Thoracic aorta (tissue), 2 donors: ENCODE data around the gene RPS29. TPM values are rescaled to one million over a fixed set of nuclear protein-coding genes. Genes with fewer than 3 reads are reported as not detected.

ENCODE experiments used
- ATAC-seq: fragments of 150-250 bp; one replicate; pipeline ENCODE4 v1.8.0; 2017; ENCODE audit warnings: low read depth; ENCODE audit not compliant: insufficient number of reproducible peaks, low FRiP score
- DNase-seq: peaks from one replicate; pipeline ENCODE4 v3.0.0-alpha.2; 2020; ENCODE audit warnings: low spot score
- H3K27ac ChIP-seq, 2 donors: fragments of 200-600 bp; sonication (generic); 1 replicate in 1 of 2; 2 replicates in 1 of 2; pipeline ENCODE4 v1.5.1; 2016; ENCODE audit warnings: mild to moderate bottlenecking in 2 of 2, moderate library complexity in 2 of 2
- H3K27me3 ChIP-seq: fragments of 200-600 bp; sonication (generic); replicated peaks from 2 replicates; pipeline ENCODE4 v1.6.0; 2016; ENCODE audit warnings: mild to moderate bottlenecking; ENCODE audit not compliant: insufficient read depth
- H3K36me3 ChIP-seq: fragments of 200-600 bp; sonication (generic); one replicate; pipeline ENCODE4 v1.5.1; 2016
- H3K4me1 ChIP-seq, 2 donors: fragments of 200-600 bp; sonication (generic); 1 replicate in 1 of 2; 2 replicates in 1 of 2; pipeline versions ENCODE4 v1.5.1 to v1.6.0; 2016; ENCODE audit warnings: low read depth in 2 of 2, mild to moderate bottlenecking in 1 of 2; ENCODE audit not compliant: control insufficient read depth in 1 of 2
- H3K4me3 ChIP-seq: fragments of 200-600 bp; sonication (generic); 2 replicates; pipeline ENCODE4 v1.5.1; 2016; ENCODE audit warnings: mild to moderate bottlenecking
- H3K9me3 ChIP-seq: fragments of 200-600 bp; sonication (generic); 2 replicates; pipeline ENCODE4 v1.5.1; 2016
- total RNA-seq, 2 donors: library from RNA; depleted of rRNA; stranded (reverse); fragments of >200 nt; gene quantifications; one replicate each; pipeline versions ENCODE4 v1.1.0 to v1.2.3, GENCODE V29; 2016
- TF ChIP-seq, protein P1 (sequence below): fragments of 200-600 bp; sonication (generic); IDR thresholded peaks from one replicate; pipeline ENCODE4 v1.5.1; 2019; ENCODE audit warnings: antibody characterized with exemption

The RPS29 gene
- total RNA-seq, 2 donors from 2014 or later, result 2,433 to 4,116 TPM

GRCh38 chr14:49546766-49547165, 39.4 kb downstream of the RPS29 start:
- no peak overlapping the region for H3K27ac ChIP-seq
- ATAC-seq (no peak), DNase-seq (no peak)
- no peaks in the 10 kb centered on the region for H3K36me3 ChIP-seq
- H3K4me3 ChIP-seq, result no peak overlapping the region
- no peaks in the 10 kb centered on the region for H3K9me3 ChIP-seq
- TF ChIP-seq, protein P1, sequence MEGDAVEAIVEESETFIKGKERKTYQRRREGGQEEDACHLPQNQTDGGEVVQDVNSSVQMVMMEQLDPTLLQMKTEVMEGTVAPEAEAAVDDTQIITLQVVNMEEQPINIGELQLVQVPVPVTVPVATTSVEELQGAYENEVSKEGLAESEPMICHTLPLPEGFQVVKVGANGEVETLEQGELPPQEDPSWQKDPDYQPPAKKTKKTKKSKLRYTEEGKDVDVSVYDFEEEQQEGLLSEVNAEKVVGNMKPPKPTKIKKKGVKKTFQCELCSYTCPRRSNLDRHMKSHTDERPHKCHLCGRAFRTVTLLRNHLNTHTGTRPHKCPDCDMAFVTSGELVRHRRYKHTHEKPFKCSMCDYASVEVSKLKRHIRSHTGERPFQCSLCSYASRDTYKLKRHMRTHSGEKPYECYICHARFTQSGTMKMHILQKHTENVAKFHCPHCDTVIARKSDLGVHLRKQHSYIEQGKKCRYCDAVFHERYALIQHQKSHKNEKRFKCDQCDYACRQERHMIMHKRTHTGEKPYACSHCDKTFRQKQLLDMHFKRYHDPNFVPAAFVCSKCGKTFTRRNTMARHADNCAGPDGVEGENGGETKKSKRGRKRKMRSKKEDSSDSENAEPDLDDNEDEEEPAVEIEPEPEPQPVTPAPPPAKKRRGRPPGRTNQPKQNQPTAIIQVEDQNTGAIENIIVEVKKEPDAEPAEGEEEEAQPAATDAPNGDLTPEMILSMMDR, result no peak
- no peaks in the 10 kb centered on the region for H3K4me1 ChIP-seq
- H3K27me3 ChIP-seq, result no peaks in the 10 kb centered on the region

DNA sequence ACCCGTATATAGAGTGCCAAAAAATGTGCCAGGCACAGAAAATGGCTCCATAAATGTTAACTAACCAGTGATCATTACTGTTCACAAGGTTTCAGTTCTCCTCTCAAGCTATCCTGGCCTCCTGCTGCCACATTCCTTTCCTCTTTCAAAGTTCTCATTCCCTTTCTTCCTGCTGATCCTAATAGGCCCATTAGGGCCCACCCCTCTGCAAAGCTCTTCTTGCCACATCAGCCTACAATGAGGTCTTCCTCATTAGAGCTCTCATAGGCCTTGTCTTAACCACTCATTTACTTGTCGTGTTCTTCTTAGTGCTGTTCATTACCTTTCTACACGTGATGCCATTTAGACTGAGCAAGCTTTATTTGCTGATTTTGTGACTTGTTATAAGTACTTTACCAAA, 40.5 kb downstream of the RPS29 start:
- H3K9me3 ChIP-seq, result no peaks in the 10 kb centered on the region
- no peak for DNase-seq

GRCh38 chr14:49545071-49545470, 41.1 kb downstream of the RPS29 start:
- Histone ChIP-seq H3K27me3 (no peaks in the 10 kb centered on the region), H3K27ac (no peak overlapping the region), H3K36me3 (no peaks in the 10 kb centered on the region), H3K9me3 (no peaks in the 10 kb centered on the region), H3K4me3 (no peak overlapping the region), H3K4me1 (no peaks in the 10 kb centered on the region)
- ATAC-seq, result no peak
- DNase-seq, result no peak
- TF ChIP-seq, protein P1, result no peak

More for the DNA sequence above, 40.5 kb downstream of the RPS29 start:
- H3K27me3 ChIP-seq, result no peaks in the 10 kb centered on the region
- no peak overlapping the region for H3K27ac ChIP-seq
- H3K4me1 ChIP-seq, result no peaks in the 10 kb centered on the region
- no peaks in the 10 kb centered on the region for H3K36me3 ChIP-seq
- no peak overlapping the region for H3K4me3 ChIP-seq
- ATAC-seq, result no peak
- TF ChIP-seq, protein P1, result no peak

DNA sequence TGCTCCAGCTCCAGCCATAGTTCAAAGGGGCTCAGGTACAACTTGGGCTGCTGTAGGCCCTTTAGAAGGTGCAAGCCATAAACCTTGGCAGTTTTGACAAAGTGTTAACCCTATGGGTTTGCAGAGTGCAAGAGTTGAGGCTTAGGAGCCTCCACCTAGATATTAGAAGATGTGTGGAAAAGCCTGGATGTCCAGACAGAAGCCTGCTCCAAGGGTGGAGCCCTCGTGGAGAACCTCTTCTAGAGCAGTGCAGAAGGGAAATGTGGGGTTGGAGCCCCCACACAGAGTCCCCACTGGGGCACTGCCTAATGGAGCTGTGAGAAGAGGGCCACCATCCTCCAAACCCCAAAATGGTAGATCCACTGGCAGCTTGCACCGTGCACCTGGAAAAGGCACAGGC, 45.1 kb downstream of the RPS29 start:
- no peaks in the 10 kb centered on the region for H3K27me3 ChIP-seq
- no peaks in the 10 kb centered on the region for H3K36me3 ChIP-seq
- no peak overlapping the region for H3K4me3 ChIP-seq
- no peaks in the 10 kb centered on the region for H3K9me3 ChIP-seq
- ATAC-seq (no peak), DNase-seq (no peak)
- TF ChIP-seq, protein P1, result no peak
- H3K27ac ChIP-seq, result no peak overlapping the region
- H3K4me1 ChIP-seq, result no peaks in the 10 kb centered on the region

DNA sequence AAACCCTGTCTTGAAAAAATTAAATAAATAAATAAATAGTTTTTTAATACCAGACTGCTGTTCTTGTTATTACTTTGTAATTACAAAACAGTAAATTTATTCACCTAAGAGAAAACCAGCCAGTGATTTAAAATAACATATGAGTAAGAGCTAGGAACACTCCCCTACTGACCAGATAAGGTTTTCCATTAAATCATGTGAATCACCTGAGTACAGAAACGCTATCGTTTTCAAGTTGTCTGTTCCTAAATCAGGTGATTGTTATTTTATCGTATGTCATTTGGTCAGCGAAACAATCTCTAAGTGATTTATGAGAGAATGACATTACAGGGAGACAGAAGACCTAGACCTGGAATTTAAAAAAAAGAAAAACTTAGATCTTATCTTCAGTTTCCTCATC, 47.3 kb downstream of the RPS29 start:
- H3K4me1 ChIP-seq, result no peaks in the 10 kb centered on the region
- ATAC-seq (no peak), DNase-seq (no peak)
- H3K4me3 ChIP-seq, result no peak overlapping the region
- H3K9me3 ChIP-seq, result no peaks in the 10 kb centered on the region
- H3K27me3 ChIP-seq, result no peaks in the 10 kb centered on the region
- no peak overlapping the region for H3K27ac ChIP-seq
- TF ChIP-seq, protein P1, result no peak
- H3K36me3 ChIP-seq, result no peaks in the 10 kb centered on the region

Other genes with a start within 250 kb of the RPS29 start
- gene LRR1, start 12.6 kb upstream of the RPS29 start, total RNA-seq, result 10 to 100 TPM in 1 of 2 donors, 1 to 10 TPM in 1; 4.1 to 21.9 TPM
- gene RPL36AL, start 34.2 kb upstream of the RPS29 start, total RNA-seq, result 100 to 1,000 TPM; 120 to 180 TPM
- 10 to 100 TPM; 24.0 to 45.9 TPM for gene MGAT2, start 34.4 kb upstream of the RPS29 start, total RNA-seq
- gene DNAAF2, start 48.9 kb upstream of the RPS29 start, total RNA-seq, result 1 to 10 TPM; 8.6 to 9.1 TPM
- 1 to 10 TPM in 1 of 2 donors, under 1 TPM in 1; 0.27 to 9.1 TPM for gene POLE2, start 101.8 kb upstream of the RPS29 start, total RNA-seq
- gene KLHDC1, start 106.7 kb upstream of the RPS29 start, total RNA-seq, result 10 to 100 TPM; 10.8 to 11.4 TPM
- gene KLHDC2, start 181.8 kb upstream of the RPS29 start, total RNA-seq, result 10 to 100 TPM; 48.4 to 53.9 TPM